GM21786 (cell line): ENCODE results near the gene HARS2.
"Not testable (repeated sequence)": the region's sequence is repeated elsewhere in the genome, so short reads cannot be mapped to it uniquely, and the experiment has no call there.

ENCODE experiments used
- ATAC-seq: cut with Tn5 transposase; IDR thresholded peaks from one replicate; pipeline ENCODE4 v1.9.1; 2021; ENCODE audit not compliant: unreplicated experiment

HARS2 gene, protein sequence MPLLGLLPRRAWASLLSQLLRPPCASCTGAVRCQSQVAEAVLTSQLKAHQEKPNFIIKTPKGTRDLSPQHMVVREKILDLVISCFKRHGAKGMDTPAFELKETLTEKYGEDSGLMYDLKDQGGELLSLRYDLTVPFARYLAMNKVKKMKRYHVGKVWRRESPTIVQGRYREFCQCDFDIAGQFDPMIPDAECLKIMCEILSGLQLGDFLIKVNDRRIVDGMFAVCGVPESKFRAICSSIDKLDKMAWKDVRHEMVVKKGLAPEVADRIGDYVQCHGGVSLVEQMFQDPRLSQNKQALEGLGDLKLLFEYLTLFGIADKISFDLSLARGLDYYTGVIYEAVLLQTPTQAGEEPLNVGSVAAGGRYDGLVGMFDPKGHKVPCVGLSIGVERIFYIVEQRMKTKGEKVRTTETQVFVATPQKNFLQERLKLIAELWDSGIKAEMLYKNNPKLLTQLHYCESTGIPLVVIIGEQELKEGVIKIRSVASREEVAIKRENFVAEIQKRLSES

GRCh38 chr5:140690941-140691924, at the start of gene HARS2, which contains the start of gene HARS1:
Gene HARS2 (plus strand): TSS chr5:140691455. CDS start chr5:140691649, 194 bp downstream.
Gene HARS1 (minus strand): TSS chr5:140691370. CDS start chr5:140691304, 66 bp downstream.
- ATAC-seq, result peak; percentile 96

- ATAC-seq, result no peak
Observed at GRCh38 chr5:140641716-140642115, 49.5 kb upstream of the HARS2 start.

- no peak for ATAC-seq
Observed at GRCh38 chr5:140642718-140643117, 48.5 kb upstream of the HARS2 start.

DNA sequence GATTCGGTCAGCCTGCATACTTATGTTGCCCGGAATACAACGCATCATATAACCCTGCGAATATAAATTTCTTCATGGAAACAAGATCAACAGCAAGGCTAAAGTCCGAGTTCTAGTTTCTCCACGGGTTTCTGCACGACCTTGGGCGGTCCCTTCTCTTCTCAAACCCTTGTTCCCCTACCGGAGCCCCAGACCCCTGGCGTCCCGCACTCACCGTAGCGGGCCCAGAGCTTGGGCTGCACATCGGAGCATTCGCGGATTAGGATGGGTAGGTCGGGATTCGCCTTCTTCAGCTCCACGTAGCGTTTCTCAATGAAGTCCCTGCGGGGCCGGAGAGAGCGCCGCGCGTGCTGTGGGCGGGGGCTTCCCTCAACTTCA, 44.2 kb upstream of the HARS2 start:
- no peak for ATAC-seq

DNA sequence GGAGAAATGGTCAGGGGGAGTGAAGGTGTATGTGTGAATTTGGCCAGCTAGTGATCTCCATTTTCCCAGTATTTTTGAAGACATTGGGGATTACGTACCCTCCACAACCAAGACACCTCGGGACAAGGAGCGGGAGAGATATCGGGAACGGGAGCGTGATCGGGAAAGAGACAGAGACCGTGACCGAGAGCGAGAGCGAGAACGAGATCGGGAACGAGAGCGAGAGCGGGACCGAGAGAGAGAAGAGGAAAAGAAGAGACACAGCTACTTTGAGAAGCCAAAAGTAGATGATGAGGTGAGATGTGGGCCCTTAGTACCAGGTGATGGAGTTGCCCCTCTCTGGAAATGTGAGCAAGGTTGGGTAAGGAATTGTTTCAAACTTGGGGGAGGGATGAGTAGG, 32.4 kb upstream of the HARS2 start:
- ATAC-seq, result no peak

DNA sequence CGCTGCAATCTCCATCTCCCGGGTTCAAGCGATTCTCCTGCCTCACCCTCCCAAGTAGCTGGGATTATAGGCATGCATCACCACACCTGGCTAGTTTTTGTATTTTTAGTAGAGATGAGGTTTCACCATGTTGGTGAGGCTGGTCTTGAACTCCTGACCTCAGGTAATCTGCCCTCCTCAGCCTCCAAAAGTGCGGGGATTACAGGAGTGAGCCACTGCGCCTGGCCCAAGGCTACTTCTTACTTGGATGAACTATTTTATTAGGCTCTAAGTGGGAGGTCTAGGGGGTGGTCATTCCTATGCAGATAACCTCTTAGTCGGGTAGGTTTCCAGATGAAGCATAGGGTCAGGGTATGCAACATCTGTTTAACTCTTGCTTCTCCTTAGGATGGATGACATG, 30.9 kb upstream of the HARS2 start:
- not testable (repeated sequence) for ATAC-seq

DNA sequence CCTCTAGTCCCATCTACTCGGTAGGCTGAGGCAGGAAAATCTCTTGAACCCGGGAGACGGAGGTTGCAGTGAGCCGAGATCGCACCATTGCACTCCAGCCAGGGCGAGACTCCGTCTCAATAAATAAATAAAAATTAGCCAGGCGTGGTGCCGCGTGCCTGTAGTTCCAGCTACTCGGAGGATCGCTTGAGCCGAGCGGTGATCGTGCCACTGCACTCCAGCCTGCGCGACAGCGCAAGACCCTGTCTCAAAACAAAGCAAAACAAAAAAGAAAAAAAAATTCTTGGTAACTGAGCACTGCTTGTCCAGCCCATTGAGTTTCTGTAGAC, 27.3 kb upstream of the HARS2 start:
- ATAC-seq, result no peak

- ATAC-seq, result peak; percentile 97
Observed at GRCh38 chr5:140664359-140665119, 26.7 kb upstream of the HARS2 start, which contains the start of gene WDR55. Gene WDR55 (plus strand): TSS chr5:140664904. CDS start chr5:140664913, 9 bp downstream.

DNA sequence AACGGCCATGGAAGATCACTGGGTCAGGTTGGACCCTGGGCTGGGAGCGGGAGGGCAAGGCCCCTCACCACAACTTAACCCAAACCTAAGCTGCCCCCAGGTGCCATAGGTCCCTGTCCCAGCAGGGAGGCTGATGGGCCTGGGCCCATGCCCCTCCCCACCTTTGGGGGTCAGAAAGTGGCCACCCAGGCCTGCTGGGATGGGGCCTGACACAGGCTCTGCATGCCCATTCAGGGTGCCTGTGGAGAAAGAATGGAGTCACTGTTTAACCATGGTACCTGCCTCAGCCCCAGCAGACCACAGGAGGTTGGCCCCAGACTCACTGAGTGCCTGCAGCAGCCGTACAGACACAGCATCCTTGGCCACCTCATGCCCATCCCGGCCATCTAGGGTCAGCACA, 20.2 kb upstream of the HARS2 start:
- not testable (repeated sequence) for ATAC-seq

GRCh38 chr5:140671472-140672125, 19.7 kb upstream of the HARS2 start:
- no peak for ATAC-seq

GRCh38 chr5:140672455-140673186, 18.6 kb upstream of the HARS2 start:
- no peak for ATAC-seq

DNA sequence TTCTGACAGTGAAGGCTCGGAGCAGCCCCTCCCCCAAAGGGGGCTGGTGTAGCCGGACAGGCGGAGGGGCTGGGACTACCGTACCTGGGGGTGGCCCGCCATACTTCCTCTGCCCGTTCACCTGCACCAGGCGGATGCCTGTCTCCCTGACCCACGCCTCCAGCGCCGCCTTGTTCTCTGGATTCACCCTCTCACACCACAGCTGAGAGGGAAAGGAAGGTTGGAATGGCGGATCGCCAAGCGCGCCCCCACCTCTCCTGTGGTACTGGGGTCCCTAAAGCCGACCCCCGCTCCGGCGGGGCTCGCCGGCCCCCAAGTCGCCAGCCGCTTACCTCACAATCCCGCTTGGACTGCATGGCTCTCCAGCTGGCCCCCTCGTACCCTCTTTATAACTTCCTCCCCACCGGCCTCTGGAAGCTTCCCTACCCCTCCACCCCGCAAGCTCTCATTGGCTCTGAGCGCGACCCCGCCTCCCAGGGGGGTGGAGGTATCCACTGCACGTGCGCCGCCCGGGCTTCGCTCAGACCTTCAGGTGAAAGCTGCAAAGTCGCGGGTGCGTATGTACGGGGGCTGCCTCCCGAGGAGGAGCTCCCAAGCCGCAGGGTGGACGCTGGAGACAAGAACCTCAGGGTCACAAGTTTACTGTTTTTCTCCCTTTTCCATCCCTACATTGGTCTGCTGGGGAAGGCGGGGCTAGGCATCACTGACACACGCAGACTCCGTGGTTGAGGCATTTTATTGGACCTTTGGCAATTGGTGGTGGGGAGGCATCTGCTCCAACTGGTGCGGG, 17.9 kb upstream of the HARS2 start, which contains the start of gene DND1:
DND1 (minus strand) TSS at position 390 of the 790 bp plus-strand sequence; CDS start at position 356, 34 bp downstream.
- no peak for ATAC-seq

GRCh38 chr5:140674211-140674610, 17.0 kb upstream of the HARS2 start:
- no peak for ATAC-seq

DNA sequence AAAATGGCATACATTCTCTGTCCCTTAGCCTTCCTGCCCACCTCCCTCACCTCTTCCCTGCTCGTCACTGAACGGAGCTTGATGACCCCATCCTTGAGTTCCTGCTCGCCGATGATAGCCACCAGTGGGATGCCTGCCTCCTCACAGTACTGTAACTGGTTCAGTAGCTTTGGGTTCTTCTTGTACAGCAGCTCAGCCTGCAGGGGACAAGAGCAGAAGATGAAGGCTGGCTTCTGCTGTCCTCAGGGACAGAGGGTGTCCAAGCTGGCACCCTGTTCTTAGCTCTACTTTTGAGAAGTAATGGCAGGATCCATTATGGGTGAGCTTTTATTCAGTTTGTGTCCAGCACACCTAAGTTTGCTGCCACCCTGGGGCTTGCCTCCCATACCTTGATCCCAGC, 16.6 kb upstream of the HARS2 start:
- no peak for ATAC-seq

GRCh38 chr5:140677947-140678346, 13.3 kb upstream of the HARS2 start:
- peak; percentile 68 for ATAC-seq

DNA sequence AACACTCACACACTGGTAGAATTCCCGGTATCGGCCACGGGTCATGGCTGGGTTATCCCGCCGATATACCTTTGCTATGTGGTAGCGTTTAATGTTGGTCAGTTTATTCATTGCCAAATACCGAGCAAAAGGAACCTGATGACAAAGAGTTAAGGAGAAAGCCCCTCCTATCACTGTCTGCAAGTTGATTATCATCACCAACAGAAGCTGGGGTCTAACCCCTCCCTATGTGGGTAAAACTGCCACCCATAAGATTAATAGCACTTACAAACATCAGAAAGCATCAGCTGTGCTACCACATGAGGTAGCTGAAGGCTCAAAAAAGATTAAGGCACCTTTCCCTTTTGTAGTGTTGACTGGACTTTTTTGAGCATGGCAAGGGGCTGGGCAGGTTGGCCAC, 12.3 kb upstream of the HARS2 start:
- ATAC-seq, result no peak

GRCh38 chr5:140690376-140690932, 801 bp upstream of the HARS2 start:
- no peak for ATAC-seq

DNA sequence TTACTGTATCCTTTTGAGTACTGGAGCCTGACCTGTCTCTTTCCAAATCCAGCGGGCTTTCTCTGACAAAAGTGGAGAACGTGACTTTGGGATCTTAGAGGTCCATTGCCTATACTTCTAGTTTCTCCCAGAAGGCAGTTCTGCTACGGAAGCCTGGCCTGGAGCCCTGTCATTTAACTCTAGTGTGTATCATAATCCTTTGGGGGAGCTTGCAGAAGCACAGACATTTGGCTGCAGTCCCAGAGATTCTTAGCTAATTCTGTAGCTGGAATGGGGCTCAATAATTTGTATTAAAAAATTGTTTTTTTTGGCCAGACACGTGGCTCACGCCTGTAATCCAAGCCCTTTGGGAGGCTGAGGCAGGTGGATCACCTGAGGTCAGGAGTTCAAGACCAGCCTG, 3.0 kb downstream of the HARS2 start:
- ATAC-seq, result no peak
